GM12801 (cell line): ENCODE results near the gene DYNC2I2.

Experiments
- TF ChIP-seq, protein P1 (sequence below): IDR thresholded peaks from one replicate; pipeline ENCODE4 v1.5.1; 2011; ENCODE audit warnings: control low read depth; ENCODE audit not compliant: insufficient read length; ENCODE audit errors: extremely low read depth

The DYNC2I2 gene

DNA sequence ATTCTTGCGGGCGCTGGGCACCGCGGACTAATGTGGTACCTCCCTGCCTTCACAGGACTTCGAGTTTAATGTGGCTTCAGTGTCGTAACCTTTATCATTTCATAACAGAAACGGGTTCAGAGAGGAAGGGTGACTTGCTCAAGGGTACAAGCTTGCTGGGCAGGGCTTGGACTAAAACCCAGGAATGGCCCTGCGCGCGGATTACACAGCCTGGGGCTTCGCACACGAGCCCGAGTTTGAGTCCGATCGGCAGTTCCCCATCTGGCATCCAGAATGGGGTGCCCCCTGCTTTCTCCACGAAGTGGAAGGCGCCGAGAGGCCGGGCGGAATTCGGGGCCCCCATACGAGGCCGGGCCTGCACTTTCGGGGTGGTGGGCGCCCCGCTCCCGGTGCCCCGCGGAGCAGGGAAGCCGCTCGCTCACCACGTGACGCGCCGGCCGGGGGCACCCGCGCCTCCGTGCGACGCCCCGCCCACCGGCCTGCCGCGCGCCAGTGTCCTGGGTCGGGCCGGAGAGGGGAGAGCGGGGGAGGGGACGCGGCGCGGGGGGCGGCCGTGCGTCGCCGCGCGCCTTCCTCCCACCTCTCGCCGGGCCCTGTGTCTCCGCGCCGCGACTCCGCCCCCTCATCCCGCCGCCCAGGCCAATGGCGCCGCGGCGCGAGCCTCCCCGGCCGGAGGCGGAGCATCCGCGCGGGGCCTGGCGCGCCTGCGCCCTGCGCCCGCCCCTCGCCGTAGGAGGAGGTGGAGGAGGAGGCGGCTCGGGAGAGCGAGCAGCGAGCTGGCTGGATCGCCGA, 32.0 kb upstream of the DYNC2I2 start, which contains the start of gene SET:
SET (plus strand) TSS at position 722 of the 792 bp plus-strand sequence. CDS start 361 bp downstream, outside the sequence.
- TF ChIP-seq, protein P1, sequence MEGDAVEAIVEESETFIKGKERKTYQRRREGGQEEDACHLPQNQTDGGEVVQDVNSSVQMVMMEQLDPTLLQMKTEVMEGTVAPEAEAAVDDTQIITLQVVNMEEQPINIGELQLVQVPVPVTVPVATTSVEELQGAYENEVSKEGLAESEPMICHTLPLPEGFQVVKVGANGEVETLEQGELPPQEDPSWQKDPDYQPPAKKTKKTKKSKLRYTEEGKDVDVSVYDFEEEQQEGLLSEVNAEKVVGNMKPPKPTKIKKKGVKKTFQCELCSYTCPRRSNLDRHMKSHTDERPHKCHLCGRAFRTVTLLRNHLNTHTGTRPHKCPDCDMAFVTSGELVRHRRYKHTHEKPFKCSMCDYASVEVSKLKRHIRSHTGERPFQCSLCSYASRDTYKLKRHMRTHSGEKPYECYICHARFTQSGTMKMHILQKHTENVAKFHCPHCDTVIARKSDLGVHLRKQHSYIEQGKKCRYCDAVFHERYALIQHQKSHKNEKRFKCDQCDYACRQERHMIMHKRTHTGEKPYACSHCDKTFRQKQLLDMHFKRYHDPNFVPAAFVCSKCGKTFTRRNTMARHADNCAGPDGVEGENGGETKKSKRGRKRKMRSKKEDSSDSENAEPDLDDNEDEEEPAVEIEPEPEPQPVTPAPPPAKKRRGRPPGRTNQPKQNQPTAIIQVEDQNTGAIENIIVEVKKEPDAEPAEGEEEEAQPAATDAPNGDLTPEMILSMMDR: no peak

DNA sequence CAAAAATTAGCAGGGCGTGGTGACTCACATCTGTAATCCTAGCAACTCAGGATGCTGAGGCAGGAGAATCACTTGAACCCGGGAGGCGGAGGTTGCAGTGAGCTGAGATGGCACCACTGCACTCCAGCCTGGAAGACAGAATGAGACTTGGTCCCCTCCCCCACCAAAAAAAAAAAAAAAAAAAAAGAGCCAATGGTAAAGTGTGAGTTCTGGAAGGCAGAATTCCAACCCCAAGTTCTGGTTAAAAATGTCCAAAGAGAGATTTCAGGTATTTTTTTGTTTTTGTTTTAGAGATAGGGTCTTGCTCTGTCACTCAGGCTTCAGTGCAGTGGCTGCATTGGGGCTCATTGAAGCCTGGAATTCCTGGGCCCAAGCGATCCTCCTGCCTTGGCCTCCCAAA, 30.8 kb upstream of the DYNC2I2 start:
- TF ChIP-seq, protein P1: no peak

DNA sequence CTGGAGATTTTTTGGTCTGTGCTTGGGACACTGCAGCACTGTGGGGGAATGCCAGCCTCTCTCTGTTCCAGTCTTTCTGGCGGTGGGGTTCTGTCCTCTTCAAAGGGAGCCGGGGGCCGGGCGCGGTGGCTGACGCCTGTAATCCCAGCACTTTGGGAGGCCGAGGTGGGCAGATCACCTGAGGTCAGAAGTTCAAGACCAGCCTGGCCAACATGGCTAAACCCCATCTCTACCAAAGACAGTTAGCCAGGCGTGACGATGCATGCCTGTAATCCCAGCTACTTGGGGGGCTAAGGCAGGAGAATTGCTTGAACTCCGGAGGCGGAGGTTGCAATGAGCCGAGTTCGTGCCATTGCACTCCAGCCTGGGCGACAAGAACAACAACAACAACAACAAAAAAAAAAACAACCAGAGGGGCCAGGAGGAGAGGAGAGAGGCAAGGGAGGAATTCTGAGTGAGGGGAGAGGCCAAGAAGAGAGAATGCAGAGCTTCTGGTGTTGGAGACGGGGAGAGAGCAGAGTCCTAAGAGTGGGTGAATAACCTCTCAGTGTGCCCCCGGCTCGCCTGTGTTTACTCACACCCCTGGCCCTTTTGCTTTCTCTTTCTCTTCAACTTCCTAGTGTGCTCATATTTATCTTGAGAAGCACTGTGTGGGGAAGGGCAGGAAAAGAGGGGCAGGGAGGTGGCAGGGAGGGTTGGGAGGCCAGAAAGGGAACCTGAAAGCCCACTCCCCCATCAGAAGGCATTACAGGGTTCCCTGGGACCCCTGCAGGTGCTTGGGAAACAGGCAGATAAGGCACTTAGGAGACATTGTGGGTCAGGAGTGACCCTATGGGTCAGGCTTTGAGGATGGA, 29.2 kb upstream of the DYNC2I2 start:
- TF ChIP-seq, protein P1: no peak

DNA sequence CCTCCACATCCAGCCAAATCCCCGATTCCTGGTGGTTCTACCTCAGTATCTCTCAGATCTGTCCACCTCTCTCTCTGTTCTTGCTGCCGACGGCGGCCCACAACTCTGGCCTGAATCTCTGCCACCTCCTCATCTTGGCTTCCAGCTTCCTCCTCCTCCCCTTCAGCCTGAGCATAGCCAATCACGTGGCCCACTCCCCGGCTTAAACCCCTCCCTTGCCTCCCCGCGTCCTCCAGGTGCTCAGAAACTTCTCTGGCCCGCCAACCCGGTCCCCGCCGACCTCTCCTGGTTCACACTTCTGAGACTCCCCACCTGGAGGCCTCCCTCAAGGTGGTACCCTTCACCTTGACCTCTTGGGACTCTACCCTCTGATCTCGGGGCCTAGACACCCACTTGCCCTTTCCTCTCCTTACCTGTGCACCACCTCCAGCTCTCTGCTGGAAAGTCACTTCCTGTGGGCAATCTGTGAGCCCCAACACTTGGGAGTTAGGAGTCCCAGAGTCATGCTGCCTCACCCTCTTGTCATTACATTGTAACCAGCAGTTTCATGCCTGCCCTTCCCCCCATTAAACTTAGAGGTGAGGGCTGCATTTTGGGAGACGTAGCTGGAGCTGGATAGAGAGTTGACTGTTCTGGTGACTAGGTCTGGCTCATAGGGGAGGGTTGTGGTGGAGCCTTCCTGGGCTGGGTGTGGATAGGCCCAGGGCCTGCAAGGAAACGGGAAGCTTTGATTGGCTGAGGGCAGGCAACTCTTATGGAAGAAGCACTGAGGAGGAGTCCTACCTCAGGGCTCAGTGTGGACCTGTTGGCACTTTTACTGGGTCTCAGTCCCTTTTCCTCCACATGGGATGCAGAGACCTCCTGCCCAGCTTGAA, 27.9 kb upstream of the DYNC2I2 start:
- TF ChIP-seq, protein P1: no peak

DNA sequence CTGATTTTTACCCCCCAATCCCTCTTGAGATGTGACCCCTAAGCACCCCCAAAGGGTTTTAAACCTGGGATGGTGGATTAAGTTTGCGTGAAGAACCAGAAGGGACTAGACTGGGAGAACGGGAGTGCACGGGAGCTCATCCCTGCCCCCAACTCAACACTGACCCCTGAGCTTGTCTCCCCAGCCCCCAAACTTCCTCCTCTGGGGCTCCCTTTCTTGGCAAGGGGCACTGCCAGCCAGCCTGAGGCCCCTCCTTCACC, 27.3 kb upstream of the DYNC2I2 start:
- TF ChIP-seq, protein P1: no peak

DNA sequence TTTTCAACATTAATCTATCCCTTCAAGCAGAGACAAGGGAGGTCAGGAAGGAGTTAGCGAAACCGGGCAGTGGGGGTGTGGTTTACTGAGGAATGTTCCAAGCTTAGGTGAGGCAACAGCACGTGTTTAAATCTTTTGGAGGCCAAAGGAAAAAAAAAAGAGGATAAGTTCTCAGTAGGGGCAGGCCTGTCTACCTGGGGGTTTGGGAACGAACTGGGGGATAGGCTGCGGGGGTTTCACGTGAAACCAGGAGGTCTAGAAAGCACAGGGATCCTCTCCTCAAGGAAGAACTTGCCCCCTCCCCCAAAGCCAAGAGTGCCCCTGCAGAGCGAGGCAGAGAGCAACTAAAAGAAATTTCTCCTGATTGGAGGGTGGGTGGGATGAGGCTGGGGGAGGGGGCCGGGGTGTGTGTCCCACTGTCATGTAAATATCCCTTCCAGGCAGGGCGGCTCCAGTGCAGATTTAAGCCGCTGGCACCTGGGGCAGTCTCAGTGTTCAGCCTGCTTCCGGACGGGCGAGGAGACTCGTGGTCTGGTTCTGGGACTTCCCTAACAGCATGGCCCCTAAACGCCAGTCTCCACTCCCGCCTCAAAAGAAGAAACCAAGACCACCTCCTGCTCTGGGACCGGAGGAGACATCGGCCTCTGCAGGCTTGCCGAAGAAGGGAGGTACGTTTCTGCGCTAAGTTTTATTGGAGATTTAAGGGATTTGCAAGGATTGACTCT, 26.9 kb upstream of the DYNC2I2 start:
- TF ChIP-seq, protein P1: no peak
